ENCODE data around the gene ZNF438.

ZNF438 gene

DNA sequence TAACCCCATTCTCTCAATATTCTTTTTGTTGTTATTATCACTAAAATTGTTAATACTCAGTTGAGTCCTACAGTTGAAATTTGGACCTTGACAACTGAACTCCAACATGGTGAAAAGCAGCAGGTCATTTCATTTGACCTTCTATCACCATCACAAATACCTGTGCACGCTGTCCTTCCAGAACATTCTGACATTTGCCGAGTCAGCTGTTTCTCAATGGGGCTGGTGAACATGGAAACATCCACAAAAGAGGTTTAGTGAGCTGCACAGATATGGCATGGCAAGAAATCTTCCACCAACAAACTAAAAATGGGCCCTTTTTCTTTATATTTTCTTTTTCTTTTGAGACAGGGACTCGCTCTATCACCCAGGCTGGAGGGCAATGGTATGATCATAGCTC is 169.7 kb downstream of the ZNF438 start:
- TF ChIP-seq, protein P1, sequence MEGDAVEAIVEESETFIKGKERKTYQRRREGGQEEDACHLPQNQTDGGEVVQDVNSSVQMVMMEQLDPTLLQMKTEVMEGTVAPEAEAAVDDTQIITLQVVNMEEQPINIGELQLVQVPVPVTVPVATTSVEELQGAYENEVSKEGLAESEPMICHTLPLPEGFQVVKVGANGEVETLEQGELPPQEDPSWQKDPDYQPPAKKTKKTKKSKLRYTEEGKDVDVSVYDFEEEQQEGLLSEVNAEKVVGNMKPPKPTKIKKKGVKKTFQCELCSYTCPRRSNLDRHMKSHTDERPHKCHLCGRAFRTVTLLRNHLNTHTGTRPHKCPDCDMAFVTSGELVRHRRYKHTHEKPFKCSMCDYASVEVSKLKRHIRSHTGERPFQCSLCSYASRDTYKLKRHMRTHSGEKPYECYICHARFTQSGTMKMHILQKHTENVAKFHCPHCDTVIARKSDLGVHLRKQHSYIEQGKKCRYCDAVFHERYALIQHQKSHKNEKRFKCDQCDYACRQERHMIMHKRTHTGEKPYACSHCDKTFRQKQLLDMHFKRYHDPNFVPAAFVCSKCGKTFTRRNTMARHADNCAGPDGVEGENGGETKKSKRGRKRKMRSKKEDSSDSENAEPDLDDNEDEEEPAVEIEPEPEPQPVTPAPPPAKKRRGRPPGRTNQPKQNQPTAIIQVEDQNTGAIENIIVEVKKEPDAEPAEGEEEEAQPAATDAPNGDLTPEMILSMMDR (IDR thresholded peaks at IDR 0.05; ENCODE audit: low read depth, low read length) = no peak
- DNase-seq (ENCODE audit: extremely low read depth, low read depth) = no peak

DNA sequence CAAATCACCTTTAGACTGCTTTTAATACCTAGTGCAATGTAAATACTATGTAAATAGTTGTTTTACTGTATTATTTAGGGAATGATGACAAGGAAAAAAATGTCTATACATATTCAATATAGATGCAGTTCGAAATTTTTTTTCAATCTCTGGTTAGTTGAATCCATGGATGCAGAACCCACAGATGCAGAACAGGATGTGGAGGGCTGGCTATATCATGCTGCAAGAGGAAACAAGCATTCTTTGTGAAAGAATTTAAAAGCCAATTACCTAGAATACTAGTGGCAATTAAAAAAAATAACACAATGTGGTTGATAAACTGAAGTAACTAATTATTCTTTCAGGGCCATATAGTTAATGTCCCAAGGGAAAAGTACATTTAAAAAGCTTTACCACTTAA is 170.4 kb downstream of the ZNF438 start:
- no peak for DNase-seq (ENCODE audit: extremely low read depth, low read depth)
- TF ChIP-seq, protein P1 (IDR thresholded peaks at IDR 0.05; ENCODE audit: low read depth, low read length) = no peak

DNA sequence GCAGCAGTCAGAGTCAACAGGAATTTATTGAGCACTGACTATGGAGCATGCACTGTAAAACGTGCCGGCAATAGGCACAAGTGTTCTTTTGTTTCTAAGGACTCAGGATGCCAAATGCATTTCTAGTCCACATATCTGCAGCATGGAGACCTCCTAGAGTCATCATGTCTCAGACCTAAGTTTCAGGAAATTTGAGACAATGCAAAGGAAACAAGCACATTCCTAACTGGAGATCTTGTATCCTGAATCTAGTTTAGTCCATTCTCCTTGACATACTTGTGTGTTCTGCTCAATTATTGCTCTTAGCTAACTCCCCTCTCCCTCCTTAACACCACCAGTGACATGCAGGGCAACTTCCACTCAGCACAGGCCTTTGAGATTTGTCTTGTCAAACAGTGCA is 173.2 kb downstream of the ZNF438 start:
- TF ChIP-seq, protein P1 (IDR thresholded peaks at IDR 0.05; ENCODE audit: low read depth, low read length) = no peak
- DNase-seq (ENCODE audit: extremely low read depth, low read depth) = no peak

DNA sequence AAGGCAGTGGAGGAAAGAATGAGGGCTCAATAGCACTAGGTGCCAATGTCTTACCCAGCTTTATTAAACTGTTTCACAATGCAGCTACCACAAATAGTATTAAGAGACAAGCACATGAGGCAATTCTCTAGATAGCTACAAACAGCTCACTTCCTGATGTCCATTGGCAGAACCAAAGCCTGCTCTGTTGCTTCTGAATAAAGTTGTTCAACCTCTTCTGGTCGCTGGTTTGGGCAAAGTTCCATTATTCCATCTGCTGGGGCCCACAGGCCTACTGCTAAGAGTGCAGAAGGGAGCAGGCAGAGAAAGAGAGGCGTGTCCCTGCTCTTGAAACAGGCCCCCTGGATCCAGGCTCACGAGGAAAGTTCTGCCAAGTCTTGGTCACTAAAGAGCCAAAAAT is 173.9 kb downstream of the ZNF438 start:
- DNase-seq (ENCODE audit: extremely low read depth, low read depth) = peak; percentile 72
- TF ChIP-seq, protein P1 (IDR thresholded peaks at IDR 0.05; ENCODE audit: low read depth, low read length) = no peak

DNA sequence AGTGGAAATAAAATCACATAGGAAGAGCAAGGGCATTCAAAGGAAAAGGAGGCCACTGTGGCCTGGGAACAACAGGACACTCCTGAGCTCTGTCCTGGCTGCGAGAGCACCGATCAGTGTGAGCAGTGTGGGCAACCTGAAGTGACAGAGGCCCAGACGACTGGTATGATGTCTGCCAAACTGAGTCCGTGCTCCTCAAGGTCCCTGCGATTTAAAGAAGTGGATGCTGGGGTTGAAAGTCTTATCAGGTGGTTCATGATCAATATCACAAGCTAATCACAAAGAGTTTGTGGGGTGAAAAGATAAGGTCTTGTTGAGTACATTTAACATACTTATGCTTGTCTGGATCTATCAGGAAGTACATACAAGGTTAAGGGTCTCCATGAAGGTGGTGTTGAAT is 176.5 kb downstream of the ZNF438 start:
- TF ChIP-seq, protein P1 (IDR thresholded peaks at IDR 0.05; ENCODE audit: low read depth, low read length) = no peak
- no peak for DNase-seq (ENCODE audit: extremely low read depth, low read depth)

DNA sequence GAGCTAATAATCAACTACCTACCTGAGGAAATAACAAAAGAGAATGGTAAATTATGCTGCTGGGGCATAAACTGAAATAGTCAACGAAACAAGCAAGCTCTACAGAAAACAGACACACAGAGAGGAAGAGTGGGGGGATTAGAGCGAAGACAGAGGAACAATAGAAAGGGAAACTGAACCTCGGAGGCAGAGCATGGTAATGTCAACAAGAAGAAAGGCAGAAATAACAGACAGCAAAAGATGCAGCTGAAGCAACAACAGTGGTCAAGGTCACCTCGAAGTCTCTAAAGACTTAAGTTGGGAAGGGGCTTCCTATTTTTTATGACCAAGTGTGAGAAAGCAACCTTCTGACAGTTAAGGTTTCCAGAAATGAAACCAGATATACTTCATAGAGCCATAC is 177.0 kb downstream of the ZNF438 start:
- TF ChIP-seq, protein P1 (IDR thresholded peaks at IDR 0.05; ENCODE audit: low read depth, low read length) = no peak
- DNase-seq (ENCODE audit: extremely low read depth, low read depth) = no peak

DNA sequence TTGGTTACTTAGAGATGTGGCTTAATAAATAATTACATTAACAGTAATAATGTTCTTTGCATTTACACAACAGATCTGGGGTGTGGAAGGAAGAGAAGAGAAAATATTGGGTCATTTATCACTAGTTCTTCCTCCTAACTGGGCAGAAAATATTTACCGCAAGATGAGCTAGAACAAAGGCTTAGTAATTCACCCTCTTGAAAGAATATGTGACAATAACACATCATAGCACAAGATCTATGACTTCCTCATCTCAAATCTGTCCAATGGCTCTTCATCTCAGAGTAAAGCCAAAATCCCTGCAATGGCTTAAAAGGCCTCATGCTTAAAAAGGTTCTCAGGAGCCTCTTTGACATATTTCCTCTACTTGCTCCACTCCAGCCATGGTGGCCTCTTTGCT is 178.6 kb downstream of the ZNF438 start:
- TF ChIP-seq, protein P1 (IDR thresholded peaks at IDR 0.05; ENCODE audit: low read depth, low read length) = no peak
- no peak for DNase-seq (ENCODE audit: extremely low read depth, low read depth)
